AG10803 (cell line): ENCODE data around the gene KLK2.
"Not testable (repeated sequence)": the region's sequence is repeated elsewhere in the genome, so short reads cannot be mapped to it uniquely, and the experiment has no call there.

Experiments
- DNase-seq: peaks from one replicate; pipeline ENCODE4 v3.0.0; 2010; ENCODE audit warnings: low read depth
- H3K4me3 ChIP-seq: 2 replicates; pipeline ENCODE4 v1.5.1; 2011; ENCODE audit warnings: mild to moderate bottlenecking, low read length, control low read depth
- CTCF ChIP-seq: conservative IDR thresholded peaks from 2 replicates; pipeline ENCODE4 v1.5.1; 2011; ENCODE audit warnings: mild to moderate bottlenecking, low read length, control low read depth, inconsistent platforms

KLK2 gene

GRCh38 chr19:50894478-50895356, 21.5 kb downstream of the KLK2 start:
- no peak for TF ChIP-seq CTCF
- DNase-seq: no peak
- H3K4me3 ChIP-seq: no peak overlapping the region

GRCh38 chr19:50896089-50896590, 22.9 kb downstream of the KLK2 start:
- DNase-seq, H3K4me3 ChIP-seq: not testable (repeated sequence)

- no peak overlapping the region for H3K4me3 ChIP-seq
- DNase-seq: peak; percentile 24
Measured at GRCh38 chr19:50896591-50897190, 23.5 kb downstream of the KLK2 start.

GRCh38 chr19:50897191-50897607, 24.0 kb downstream of the KLK2 start:
- no peak overlapping the region for H3K4me3 ChIP-seq
- TF ChIP-seq CTCF: no peak
- DNase-seq: no peak

More at GRCh38 chr19:50896591-50897190, 23.5 kb downstream of the KLK2 start:
- TF ChIP-seq CTCF: no peak

- no peak overlapping the region for H3K4me3 ChIP-seq
- TF ChIP-seq CTCF: no peak
- DNase-seq: no peak
Measured at GRCh38 chr19:50897612-50898011, 24.4 kb downstream of the KLK2 start.

- TF ChIP-seq CTCF: no peak
- H3K4me3 ChIP-seq: no peak overlapping the region
- DNase-seq: no peak
Measured at GRCh38 chr19:50898018-50898417, 24.8 kb downstream of the KLK2 start.

GRCh38 chr19:50899569-50899968, 26.3 kb downstream of the KLK2 start:
- TF ChIP-seq CTCF: no peak
- DNase-seq: no peak
- H3K4me3 ChIP-seq: no peak overlapping the region
